OCI-M2 (cell line): ENCODE results near the gene YPEL2.
"Not testable (repeated sequence)": the region's sequence is repeated elsewhere in the genome, so short reads cannot be mapped to it uniquely, and the experiment has no call there.

ENCODE experiments used
- DNase-seq: peaks from one replicate; lab custom pipeline; 2025; ENCODE audit not compliant: unreplicated experiment; lab: John Stamatoyannopoulos, UW

YPEL2 gene

GRCh38 chr17:59402760-59403159, 71.3 kb downstream of the YPEL2 start:
- no peak for DNase-seq

GRCh38 chr17:59404471-59404870, 73.0 kb downstream of the YPEL2 start:
- DNase-seq: no peak

DNA sequence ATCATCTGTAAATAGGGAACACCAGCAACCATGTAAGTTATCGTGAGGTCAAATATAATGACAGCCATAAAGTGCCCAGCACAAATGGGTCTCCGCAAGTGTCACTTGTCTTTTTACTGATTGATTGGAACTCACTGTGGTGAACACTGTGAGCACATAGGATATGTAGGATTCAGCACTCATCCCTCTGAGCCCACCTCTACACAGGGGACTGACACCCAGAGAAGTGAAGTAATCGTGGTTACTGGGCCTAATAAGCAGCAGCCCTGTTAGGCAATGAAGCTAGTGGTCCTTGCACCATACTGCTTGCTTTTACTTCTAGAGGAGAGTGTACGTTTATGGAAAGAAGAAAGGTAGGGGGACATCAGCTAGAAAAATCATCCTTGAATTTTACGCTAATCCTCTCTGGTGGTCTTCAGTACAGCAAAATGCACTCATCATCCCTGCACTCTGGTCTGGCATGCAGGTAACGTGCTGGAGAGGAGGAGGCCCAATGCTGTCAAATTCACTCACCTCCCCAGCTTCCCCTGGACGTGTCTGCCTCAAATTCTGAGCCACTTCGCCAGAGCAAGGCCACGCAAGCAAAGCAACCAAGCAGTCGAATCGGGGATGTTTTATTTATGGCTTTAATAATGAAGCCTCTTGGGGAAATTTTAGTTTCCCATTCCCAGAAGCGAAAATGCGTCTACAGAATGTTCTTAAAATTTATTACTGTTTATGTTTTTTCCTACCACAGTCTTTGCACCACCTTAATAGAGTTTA, 74.7 kb downstream of the YPEL2 start:
- no peak for DNase-seq

GRCh38 chr17:59406808-59407381, 75.4 kb downstream of the YPEL2 start:
- no peak for DNase-seq

- DNase-seq: no peak
Observed at GRCh38 chr17:59409336-59410048, 78.0 kb downstream of the YPEL2 start.

DNA sequence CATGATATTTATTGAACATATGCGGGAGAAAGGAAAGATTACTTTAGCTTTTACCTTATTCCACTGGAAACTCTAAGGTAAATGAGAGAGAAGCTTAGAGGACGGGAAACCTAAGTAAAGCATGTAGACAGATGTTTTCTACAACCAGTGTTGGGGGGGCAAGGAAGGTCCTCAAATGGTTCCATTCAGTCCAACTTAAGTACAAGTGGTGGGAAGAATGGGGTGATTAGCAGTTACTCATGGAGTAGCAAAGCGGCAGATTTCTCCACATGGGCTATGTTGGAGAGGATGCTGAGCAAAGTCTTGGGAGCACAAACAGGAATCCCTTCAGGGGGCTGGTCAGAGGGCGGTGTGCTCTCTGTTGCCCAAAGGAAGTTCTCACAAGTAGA, 78.6 kb downstream of the YPEL2 start:
- no peak for DNase-seq

GRCh38 chr17:59412431-59412830, 81.0 kb downstream of the YPEL2 start:
- DNase-seq: not testable (repeated sequence)

- no peak for DNase-seq
Observed at GRCh38 chr17:59413014-59413766, 81.7 kb downstream of the YPEL2 start.

DNA sequence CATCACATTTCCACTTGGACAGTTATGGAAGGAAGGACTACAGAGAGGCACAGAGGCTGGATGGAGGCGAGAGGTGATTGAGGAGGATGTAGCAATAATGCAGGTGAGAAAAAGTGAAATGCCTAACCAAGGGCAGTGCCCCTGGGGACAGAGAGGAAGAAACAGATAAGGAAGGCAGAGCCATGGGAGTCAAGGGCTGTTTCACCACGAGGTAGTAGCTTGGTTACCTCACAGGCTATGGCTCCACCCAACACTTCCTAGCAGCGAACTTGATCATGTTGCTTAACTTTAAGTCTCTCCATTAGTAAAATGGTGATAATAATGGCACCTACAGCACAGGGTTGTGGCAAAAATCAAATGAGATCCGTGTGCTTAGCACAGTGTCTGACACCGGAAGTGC, 83.9 kb downstream of the YPEL2 start:
- DNase-seq: no peak

GRCh38 chr17:59416184-59416583, 84.7 kb downstream of the YPEL2 start:
- DNase-seq: no peak

DNA sequence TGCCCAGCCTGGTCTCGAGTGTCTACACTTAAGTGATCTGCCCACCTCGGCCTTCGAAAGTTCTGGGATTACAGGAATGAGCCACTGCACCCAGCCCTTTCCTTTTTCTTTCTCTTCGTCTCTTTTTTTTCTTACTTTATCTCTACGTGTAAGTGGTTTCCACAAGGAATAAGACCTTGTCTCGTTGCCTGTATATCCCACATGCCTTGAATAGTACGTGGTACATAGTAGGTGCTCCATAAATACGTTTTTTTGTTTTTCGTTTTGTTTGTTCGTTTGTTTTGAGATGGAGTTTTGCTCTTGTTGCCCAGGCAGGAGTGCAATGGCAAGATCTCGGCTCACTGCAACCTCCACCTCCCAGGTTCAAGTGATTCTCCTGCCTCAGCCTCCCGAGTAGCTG, 86.0 kb downstream of the YPEL2 start:
- no peak for DNase-seq

DNA sequence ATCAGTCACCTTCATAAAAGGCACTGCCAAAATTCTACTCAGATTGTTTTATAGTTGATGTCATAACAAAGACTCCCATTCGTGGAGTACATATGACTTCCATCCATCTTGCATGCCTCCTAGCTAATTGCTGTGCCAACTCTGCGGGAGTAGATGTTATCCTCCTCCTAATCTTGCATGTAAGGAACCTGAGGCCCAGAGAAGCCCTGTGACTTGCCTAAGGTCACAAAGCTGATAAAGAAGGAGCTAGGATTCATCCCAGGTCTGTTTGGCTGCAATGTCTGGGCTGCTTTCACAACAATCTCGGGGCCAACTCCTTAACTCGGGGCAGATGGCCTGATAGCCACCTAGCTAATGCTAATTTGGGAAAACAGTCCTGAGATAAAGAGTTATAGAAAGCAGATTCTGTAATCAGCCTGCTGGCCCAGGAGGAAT, 87.3 kb downstream of the YPEL2 start:
- no peak for DNase-seq

GRCh38 chr17:59420901-59421300, 89.4 kb downstream of the YPEL2 start:
- DNase-seq: no peak

- DNase-seq: no peak
Observed at GRCh38 chr17:59421722-59422121, 90.3 kb downstream of the YPEL2 start.

GRCh38 chr17:59423137-59423724, 91.8 kb downstream of the YPEL2 start:
- DNase-seq: no peak

DNA sequence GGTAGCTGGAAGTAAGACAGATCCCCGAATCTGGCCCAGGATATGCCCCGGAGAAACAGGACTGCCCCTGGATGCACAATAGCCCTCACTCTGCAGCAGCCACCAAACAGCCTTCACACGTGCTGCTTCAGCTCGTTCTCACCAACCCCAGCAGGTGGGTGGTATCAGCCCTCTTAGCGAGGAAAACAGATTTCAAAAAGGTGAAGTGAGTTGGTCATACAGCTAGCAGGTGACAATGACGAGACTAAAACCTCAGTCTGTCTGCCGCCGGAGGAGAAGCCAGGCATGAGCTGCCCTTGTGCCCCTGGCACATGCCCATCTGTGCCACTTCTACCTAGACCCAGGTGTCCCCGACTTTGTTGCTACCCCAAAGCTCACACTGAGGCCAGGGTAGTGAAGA, 92.4 kb downstream of the YPEL2 start:
- DNase-seq: no peak

- no peak for DNase-seq
Observed at GRCh38 chr17:59424331-59424730, 92.9 kb downstream of the YPEL2 start.

DNA sequence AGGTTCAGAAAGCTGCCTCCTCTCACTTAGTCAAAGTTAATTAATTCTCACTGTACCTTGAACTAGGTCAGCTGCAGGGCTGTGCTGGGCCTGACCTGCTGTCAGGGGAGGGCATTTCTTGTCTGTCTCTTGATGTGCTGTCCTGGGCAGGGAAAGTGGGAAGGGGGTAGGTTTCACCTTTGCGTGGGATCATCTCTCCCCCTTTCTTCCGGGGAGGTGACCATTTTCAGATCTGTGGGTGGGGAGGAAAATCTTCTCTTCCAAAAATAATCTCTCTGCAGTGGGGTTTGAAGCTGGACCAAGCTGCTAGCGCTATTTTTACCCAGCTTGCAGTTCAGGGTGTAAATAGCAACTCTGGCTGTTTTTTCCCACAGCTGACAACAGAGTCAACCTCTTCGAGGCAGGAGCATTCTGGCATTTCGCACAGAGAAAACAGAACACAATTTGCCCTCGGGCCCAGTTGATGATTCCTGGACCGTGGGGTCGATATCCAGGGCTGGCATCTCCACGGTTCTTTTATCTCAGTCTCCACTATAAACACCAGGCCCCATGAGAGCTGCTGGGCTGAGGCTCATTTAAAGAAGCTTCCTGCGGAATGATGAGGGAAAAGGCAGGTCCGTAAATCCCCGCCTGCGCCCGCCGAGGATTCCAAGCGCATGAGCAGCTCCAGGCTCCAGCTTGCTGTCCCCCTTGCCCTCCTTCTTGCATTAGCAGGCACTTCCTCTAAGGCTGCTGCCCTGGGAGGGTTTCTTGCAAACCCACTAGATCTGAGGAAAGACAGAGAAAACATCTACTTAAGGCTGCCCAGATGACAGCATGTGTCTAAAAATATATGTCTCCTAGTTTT, 93.9 kb downstream of the YPEL2 start:
- DNase-seq: no peak

DNA sequence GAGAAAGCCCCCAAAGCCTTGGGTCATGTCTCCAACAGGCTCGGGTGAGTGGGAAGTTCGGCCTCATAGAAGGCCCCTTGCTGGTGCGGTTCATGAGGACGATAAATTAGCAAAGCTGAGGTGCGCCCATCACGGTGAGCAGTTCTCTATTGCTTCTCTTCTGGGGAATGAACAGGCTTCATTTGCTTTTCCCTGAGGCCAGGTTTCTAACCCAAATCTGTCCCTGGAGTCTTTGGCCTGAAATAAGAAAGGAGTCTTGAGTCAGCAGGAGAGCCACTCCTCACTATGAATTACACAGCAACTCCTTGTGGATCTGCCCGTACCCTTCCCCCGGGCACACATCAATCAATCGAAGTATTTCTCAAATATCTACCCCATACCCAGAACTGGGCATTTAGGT, 94.6 kb downstream of the YPEL2 start:
- no peak for DNase-seq

- no peak for DNase-seq
Observed at GRCh38 chr17:59427425-59427921, 96.0 kb downstream of the YPEL2 start.
